Measurements from ENCODE around the gene ALX3.
"Not testable (repeated sequence)": the region's sequence is repeated elsewhere in the genome, so short reads cannot be mapped to it uniquely, and the experiment has no call there.

ALX3 gene

GRCh38 chr1:110039641-110040040, 30.8 kb downstream of the ALX3 start:
- no peak for DNase-seq

GRCh38 chr1:110038271-110038670, 32.2 kb downstream of the ALX3 start:
- no peak for DNase-seq

GRCh38 chr1:110035236-110035752, 35.2 kb downstream of the ALX3 start:
- DNase-seq = no peak

- peak; percentile 96 for DNase-seq
Measured at GRCh38 chr1:110034451-110035235, 35.8 kb downstream of the ALX3 start, which contains the start of gene STRIP1. Gene STRIP1, plus strand, starts transcription at chr1:110034624. Its CDS starts 14 bp downstream, at chr1:110034638.

DNA sequence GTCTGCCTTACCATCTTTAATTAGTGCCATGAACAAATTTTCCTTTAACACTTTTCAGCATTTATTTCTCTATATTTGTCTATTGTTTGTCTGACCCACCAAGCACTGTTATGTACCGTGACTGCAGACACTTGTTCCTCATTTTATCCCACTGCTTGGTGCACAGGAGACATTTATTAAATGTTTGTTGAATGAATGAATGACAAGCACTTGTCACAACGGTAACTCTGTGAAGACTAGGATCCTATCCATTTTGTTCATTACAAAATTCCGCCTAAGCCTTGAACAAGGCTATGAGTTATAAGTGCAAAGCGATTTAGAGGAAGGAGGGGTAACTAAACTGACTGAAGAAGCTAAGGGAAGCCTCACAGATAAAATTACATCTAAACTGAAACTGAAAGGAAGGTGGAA, 36.4 kb downstream of the ALX3 start:
- DNase-seq = no peak

GRCh38 chr1:110033421-110033820, 37.1 kb downstream of the ALX3 start:
- no peak for DNase-seq

- no peak for DNase-seq
Measured at GRCh38 chr1:110032327-110032726, 38.1 kb downstream of the ALX3 start.

GRCh38 chr1:110030687-110031086, 39.8 kb downstream of the ALX3 start:
- DNase-seq = not testable (repeated sequence)

DNA sequence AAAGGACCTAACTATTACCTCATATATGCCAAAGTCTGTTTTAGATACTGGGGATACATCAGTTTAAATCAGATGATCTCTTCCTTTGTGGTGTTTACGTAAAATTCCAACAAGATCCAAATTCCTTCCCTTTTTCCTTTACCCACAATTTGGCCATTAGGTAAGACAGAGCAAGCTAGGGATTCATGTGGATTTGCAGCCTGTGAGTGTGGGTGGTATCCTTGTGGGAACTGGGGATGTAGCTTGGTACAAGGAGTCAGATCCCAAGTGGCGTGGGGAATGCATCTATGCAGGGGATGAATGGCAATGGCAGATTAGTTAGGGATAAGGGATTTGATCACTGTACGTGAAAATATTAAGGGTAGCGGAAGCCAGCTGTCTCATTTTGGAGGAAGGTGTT, 45.9 kb downstream of the ALX3 start:
- no peak for DNase-seq

- no peak for DNase-seq
Measured at GRCh38 chr1:110021285-110021684, 49.2 kb downstream of the ALX3 start.

GRCh38 chr1:110019770-110020169, 50.7 kb downstream of the ALX3 start:
- no peak for DNase-seq

- no peak for DNase-seq
Measured at GRCh38 chr1:110018396-110018795, 52.1 kb downstream of the ALX3 start.

GRCh38 chr1:110017792-110018191, 52.7 kb downstream of the ALX3 start:
- DNase-seq = no peak

DNA sequence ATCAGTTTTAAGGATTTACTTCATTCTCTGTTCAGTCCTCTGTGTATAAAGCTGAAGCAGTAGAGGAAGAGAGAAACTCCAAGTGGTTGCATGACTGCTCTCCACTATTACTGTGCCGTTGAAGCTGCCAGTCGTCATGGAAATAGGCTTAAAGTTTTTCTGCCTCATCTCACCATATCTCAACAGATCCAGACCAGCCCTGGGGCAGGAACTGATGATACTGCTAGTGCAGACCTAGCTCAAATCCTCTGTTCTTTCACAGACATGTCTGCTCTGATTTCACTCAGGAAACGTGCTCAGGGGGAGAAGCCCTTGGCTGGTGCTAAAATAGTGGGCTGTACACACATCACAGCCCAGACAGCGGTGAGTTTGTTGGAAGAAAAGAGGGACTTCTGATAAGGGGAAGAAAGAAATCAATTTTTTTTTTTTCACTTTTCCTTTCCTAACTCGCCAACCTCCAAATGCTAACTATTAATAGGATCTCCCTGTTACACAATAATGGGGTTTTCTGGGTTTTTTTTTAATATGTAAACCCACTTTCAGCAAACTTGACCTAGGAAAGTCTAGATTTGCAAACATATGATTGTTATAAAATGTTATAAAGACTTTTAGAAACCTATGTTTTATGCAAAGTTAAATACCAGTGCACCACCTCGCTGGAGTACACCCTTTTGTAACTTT, 58.2 kb downstream of the ALX3 start:
- no peak for DNase-seq

DNA sequence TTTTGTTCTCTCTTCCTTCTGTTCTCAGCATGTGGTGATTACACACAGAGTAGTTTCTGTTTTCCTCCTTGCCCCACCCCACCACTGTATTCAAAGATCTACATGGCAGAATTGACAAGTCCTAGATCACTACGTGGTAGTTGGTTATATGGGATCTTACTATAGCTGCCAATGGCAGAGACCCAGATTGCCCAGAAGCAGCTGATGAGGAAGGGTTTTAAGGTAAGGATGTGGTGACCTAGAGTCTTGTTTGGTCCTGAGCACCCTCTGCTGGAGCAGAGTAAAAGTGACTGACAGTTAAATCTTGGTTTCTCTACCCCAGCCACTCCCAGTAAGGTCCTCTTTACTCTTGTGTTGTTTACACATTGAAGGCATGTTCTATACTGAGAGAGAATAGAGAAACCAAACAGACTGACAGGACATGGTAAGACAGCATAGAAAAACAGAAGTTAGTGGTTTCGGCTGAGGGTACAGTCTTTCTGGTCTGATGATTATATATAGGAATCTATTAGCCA, 58.9 kb downstream of the ALX3 start:
- DNase-seq = peak; percentile 64
